ENCODE measurements around the gene CENPW. TPM values are rescaled to one million over a fixed set of nuclear protein-coding genes. Genes with fewer than 3 reads are reported as not detected.

Gene CENPW
- total RNA-seq, 1 donor from 2014 or later, result 1.2 TPM

- DNase-seq, result no peak
- Histone ChIP-seq H3K9me3 (replicated peaks) (peaks cover 10% of the 10 kb centered on the region), H3K36me3 (no peaks in the 10 kb centered on the region), H3K27ac (replicated peaks) (no peak overlapping the region), H3K4me1 (no peaks in the 10 kb centered on the region), H3K4me3 (no peak overlapping the region), H3K27me3 (ENCODE audit: low read depth) (no peaks in the 10 kb centered on the region)
- TF ChIP-seq CTCF (IDR thresholded peaks at IDR 0.05; ENCODE audit: borderline replicate concordance), result no peak
- intact Hi-C loops (cut with micrococcal nuclease), result no loop called here
Observed at GRCh38 chr6:126372626-126373025, 32.7 kb downstream of the CENPW start.

GRCh38 chr6:126373344-126373743, 33.4 kb downstream of the CENPW start:
- no peak for TF ChIP-seq CTCF (IDR thresholded peaks at IDR 0.05; ENCODE audit: borderline replicate concordance)
- H3K27me3 ChIP-seq (ENCODE audit: low read depth), result no peaks in the 10 kb centered on the region
- no peak overlapping the region for H3K4me3 ChIP-seq
- DNase-seq, result no peak
- H3K4me1 ChIP-seq, result no peaks in the 10 kb centered on the region
- no peaks in the 10 kb centered on the region for H3K36me3 ChIP-seq
- intact Hi-C loops (cut with micrococcal nuclease), result no loop called here
- no peak overlapping the region for H3K27ac ChIP-seq (replicated peaks)
- H3K9me3 ChIP-seq (replicated peaks), result peaks cover 10% of the 10 kb centered on the region

GRCh38 chr6:126374372-126374771, 34.5 kb downstream of the CENPW start:
- H3K27ac ChIP-seq (replicated peaks), result no peak overlapping the region
- DNase-seq, result no peak
- no peaks in the 10 kb centered on the region for H3K36me3 ChIP-seq
- H3K4me3 ChIP-seq, result no peak overlapping the region
- TF ChIP-seq CTCF (IDR thresholded peaks at IDR 0.05; ENCODE audit: borderline replicate concordance), result no peak
- peaks cover 10% of the 10 kb centered on the region for H3K9me3 ChIP-seq (replicated peaks)
- intact Hi-C loops (cut with micrococcal nuclease), result no loop called here
- H3K4me1 ChIP-seq, result no peaks in the 10 kb centered on the region
- H3K27me3 ChIP-seq (ENCODE audit: low read depth), result no peaks in the 10 kb centered on the region

DNA sequence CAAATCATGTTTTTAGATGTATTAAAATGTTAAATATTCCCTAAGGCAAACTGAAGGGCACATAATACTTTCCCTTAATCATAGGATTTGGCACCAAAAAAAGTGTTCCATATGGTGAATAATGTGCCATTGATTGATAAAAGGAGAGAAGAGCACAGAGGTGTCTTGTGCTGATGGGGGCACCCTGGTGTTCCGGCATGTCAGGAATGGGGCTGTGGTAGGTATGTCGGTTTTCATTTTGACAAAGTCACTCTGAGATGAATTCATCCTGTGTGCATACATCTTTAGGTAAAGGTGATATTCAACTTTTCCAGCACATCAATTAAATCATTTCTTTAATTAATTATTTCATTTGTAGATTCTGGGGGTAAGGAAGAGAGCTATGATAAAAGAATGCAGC, 36.8 kb downstream of the CENPW start:
- Histone ChIP-seq H3K9me3 (replicated peaks) (peaks cover 10% of the 10 kb centered on the region), H3K36me3 (no peaks in the 10 kb centered on the region), H3K4me3 (no peak overlapping the region), H3K4me1 (no peaks in the 10 kb centered on the region), H3K27me3 (ENCODE audit: low read depth) (no peaks in the 10 kb centered on the region), H3K27ac (replicated peaks) (no peak overlapping the region)
- no peak for TF ChIP-seq CTCF (IDR thresholded peaks at IDR 0.05; ENCODE audit: borderline replicate concordance)
- DNase-seq, result no peak
- intact Hi-C loops (cut with micrococcal nuclease), result no loop called here

DNA sequence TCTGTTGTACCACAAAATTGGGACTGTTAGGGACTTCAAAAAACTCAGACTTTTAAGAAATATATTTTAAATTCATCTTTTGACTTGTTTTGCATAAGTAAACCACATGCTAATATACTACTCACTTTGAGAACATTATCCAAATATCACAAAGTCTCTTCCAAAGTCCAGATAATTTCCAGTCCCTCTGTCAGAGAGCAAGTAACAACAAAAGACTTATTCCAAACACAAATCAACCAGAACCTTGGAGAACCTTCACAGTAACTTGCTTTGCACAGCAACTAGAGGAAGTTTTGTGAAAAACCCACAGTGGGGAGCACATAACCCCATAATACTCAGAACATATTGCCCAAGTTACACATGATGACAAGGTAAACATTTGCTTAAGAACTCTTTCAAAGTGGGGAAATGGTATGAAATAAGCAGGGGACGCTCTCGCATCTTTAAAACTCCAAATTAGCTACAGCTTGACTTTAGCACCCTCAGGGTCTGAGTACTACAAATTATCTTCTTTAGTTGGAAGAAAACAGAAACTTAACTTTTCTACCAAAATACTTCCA, 37.8 kb downstream of the CENPW start:
- peaks cover 19% of the 10 kb centered on the region for H3K9me3 ChIP-seq (replicated peaks)
- H3K27me3 ChIP-seq (ENCODE audit: low read depth), result no peaks in the 10 kb centered on the region
- intact Hi-C loops (cut with micrococcal nuclease), result no loop called here
- TF ChIP-seq CTCF (IDR thresholded peaks at IDR 0.05; ENCODE audit: borderline replicate concordance), result no peak
- H3K36me3 ChIP-seq, result no peaks in the 10 kb centered on the region
- no peak overlapping the region for H3K27ac ChIP-seq (replicated peaks)
- no peak overlapping the region for H3K4me3 ChIP-seq
- DNase-seq, result no peak
- no peaks in the 10 kb centered on the region for H3K4me1 ChIP-seq
